ENCODE results near the gene CAPZB. TPM values are rescaled to one million over a fixed set of nuclear protein-coding genes. Genes with fewer than 3 reads are reported as not detected.

The CAPZB gene
- total RNA-seq, 6 experiments from 2014 or later, result 565 to 646 (median 603) TPM

- Mint-ChIP-seq H3K4me3 (no peak overlapping the region), H3K9me3 (no peaks in the 10 kb centered on the region), H3K36me3 (ENCODE audit: low read depth) (peaks cover 20% of the 10 kb centered on the region; the same call in 1 of the 2 replicates), H3K27ac (no peak overlapping the region), H3K4me1 (ENCODE audit: low read depth) (no peaks in the 10 kb centered on the region), H3K27me3 (ENCODE audit: insufficient read depth) (peaks cover 14% of the 10 kb centered on the region)
- DNase-seq, result no peak
- TF ChIP-seq CTCF (IDR thresholded peaks at IDR 0.05), result no peak
Observed at GRCh38 chr1:19342894-19343616, 142.3 kb downstream of the CAPZB start.

GRCh38 chr1:19342062-19342750, 143.1 kb downstream of the CAPZB start:
- Mint-ChIP-seq H3K27me3 (ENCODE audit: insufficient read depth) (peaks cover 19% of the 10 kb centered on the region), H3K36me3 (ENCODE audit: low read depth) (peaks cover 20% of the 10 kb centered on the region; the same call in 1 of the 2 replicates), H3K9me3 (no peaks in the 10 kb centered on the region), H3K4me1 (ENCODE audit: low read depth) (peaks cover 5% of the 10 kb centered on the region), H3K4me3 (no peak overlapping the region; the same call in 1 of the 2 replicates), H3K27ac (peak overlapping the region; percentile 45; the same call in 1 of the 2 replicates)
- TF ChIP-seq CTCF (IDR thresholded peaks at IDR 0.05), result no peak
- DNase-seq, result no peak

- peak; percentile 59 for DNase-seq
- Mint-ChIP-seq H3K27ac (peak overlapping the region; percentile 45), H3K9me3 (no peaks in the 10 kb centered on the region), H3K27me3 (ENCODE audit: insufficient read depth) (peaks cover 22% of the 10 kb centered on the region), H3K4me1 (ENCODE audit: low read depth) (peaks cover 10% of the 10 kb centered on the region), H3K36me3 (ENCODE audit: low read depth) (peaks cover 20% of the 10 kb centered on the region; the same call in 1 of the 2 replicates), H3K4me3 (peak overlapping the region; percentile 9; the same call in 1 of the 2 replicates)
- TF ChIP-seq CTCF (IDR thresholded peaks at IDR 0.05), result peak; percentile 98
Observed at GRCh38 chr1:19341201-19342061, 143.9 kb downstream of the CAPZB start.

- no peak for DNase-seq
- Mint-ChIP-seq H3K4me3 (no peak overlapping the region), H3K36me3 (ENCODE audit: low read depth) (peaks cover 20% of the 10 kb centered on the region; the same call in 1 of the 2 replicates), H3K9me3 (no peaks in the 10 kb centered on the region), H3K27me3 (ENCODE audit: insufficient read depth) (peaks cover 29% of the 10 kb centered on the region), H3K27ac (no peak overlapping the region), H3K4me1 (ENCODE audit: low read depth) (peaks cover 13% of the 10 kb centered on the region)
- no peak for TF ChIP-seq CTCF (IDR thresholded peaks at IDR 0.05)
Observed at GRCh38 chr1:19340387-19340937, 144.9 kb downstream of the CAPZB start.

Measured in HFFc6 (cell line).